NCI-H510A (cell line): ENCODE data around the gene LRRN2.
"Not testable (repeated sequence)": the region's sequence is repeated elsewhere in the genome, so short reads cannot be mapped to it uniquely, and the experiment has no call there.

ENCODE experiments used
- DNase-seq: peaks from one replicate; lab custom pipeline; 2025; lab: John Stamatoyannopoulos, UW

LRRN2 gene

GRCh38 chr1:204629459-204629858 is 56.1 kb downstream of the LRRN2 start:
- DNase-seq, result not testable (repeated sequence)

- no peak for DNase-seq
Measured at GRCh38 chr1:204628868-204629267, 56.7 kb downstream of the LRRN2 start.

DNA sequence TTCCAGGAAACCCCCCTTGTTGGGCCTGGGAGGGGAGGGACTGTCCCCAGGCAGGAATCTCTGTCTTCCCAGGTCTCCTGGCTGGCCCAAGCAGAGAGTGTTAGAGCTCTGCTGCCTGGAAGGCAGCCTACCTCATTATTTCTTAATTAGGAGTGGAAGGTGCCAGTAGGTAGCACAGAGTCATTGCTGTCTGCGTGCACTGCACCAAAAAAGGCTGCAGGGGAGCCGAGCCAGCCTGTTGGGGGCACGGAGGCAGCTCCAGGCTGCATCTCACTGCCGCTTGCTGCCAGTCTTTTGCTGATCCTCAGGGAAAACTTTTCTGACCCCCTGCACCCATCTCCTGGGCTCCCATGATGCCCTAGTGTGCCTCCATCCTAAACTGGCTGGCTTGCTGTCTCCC is 58.1 kb downstream of the LRRN2 start:
- DNase-seq, result no peak

GRCh38 chr1:204626381-204626780 is 59.2 kb downstream of the LRRN2 start:
- no peak for DNase-seq

- DNase-seq, result no peak
Measured at GRCh38 chr1:204624631-204625216, 60.8 kb downstream of the LRRN2 start.

DNA sequence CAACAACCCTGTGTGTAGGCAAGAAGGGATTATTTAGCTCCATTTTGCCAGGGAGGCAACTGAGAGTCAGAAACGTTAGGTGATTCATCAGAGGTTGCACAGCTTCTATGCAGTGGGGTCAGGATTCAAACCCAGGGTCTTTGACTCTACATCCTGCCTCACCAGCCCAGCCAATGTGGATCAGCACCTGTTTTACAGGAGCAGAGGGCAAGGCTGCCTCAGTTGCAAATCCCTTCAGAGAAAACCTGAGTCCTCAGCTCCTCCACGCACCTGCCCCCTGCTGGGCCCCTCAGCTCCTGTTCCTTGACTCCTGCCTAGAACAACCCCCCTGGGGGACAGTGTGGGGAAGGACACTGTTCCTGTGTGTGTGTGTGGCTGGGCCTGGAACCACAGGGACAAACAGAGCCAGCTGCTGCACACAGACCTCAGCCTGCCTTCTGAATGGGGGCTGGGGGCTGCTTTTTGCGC is 61.6 kb downstream of the LRRN2 start:
- DNase-seq, result no peak

DNA sequence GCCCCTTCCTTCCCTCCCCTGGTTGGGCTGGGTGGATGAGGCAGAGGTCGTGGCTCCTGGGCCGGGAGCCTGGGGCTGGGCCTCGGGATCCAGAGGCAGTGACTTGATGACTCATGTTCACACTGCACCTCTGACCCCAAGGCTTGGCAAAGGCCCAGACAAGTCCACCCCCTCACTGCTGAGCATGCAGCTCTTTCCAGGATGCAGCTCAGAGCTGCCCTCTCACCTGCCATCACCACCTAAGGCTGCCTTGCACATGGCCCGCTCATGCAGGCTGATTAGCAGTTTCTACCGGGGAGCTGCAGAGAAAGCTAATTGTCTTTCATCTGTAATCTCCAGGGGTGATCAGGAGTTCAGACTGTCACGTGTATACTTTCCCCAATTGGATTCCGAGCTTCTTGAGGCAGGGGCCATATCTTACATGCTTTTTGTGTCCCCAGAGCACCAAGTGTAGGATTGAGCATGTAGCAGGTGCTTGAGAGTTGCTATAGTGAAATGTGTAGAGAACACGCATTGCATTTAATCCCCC is 62.1 kb downstream of the LRRN2 start:
- no peak for DNase-seq

GRCh38 chr1:204621996-204622395 is 63.5 kb downstream of the LRRN2 start:
- DNase-seq, result no peak

DNA sequence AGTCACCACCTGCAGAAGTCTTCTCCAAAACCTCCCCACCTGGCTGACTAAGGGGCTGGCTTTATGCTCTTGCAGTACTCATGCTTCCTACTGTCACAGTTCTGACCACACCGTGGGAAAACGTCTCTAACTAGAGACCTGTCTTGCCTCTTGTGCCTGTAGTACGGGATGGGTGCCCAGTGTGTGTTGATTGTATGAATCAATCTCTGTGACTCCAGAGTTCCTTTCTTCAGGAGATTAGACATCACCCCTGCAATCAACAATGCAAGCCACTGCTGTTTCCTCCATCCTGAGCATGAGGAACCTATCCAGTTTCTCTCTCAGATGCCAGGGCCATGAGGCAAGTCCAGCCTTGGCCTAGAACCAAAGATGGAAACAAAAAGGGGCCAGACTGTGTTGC is 64.1 kb downstream of the LRRN2 start:
- no peak for DNase-seq

DNA sequence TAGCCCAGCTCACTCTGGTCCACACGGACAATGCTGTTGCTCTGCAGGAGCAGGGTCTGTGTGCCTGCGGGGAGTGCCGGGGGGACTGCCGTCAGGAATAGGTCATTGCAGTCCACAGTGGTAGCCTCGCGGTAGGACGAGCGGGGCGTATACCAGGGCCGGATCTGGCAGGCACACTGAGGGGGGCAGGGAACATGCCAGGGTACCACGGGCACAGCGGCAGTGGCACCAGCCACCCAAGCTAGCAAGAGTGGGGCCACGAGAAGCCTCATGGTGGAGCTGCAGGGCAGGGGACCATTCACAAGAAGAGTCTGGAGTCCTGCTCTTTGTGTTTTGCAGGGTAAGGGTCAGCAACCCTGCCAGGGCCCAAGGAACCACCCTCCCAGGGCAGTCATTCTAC is 65.8 kb downstream of the LRRN2 start:
- DNase-seq, result no peak

- no peak for DNase-seq
Measured at GRCh38 chr1:204618148-204618760, 67.3 kb downstream of the LRRN2 start.

GRCh38 chr1:204617256-204618147 is 68.0 kb downstream of the LRRN2 start:
- no peak for DNase-seq

GRCh38 chr1:204616641-204617040 is 68.9 kb downstream of the LRRN2 start:
- DNase-seq, result no peak

GRCh38 chr1:204615881-204616280 is 69.7 kb downstream of the LRRN2 start:
- no peak for DNase-seq

- no peak for DNase-seq
Measured at GRCh38 chr1:204613636-204614035, 71.9 kb downstream of the LRRN2 start.

DNA sequence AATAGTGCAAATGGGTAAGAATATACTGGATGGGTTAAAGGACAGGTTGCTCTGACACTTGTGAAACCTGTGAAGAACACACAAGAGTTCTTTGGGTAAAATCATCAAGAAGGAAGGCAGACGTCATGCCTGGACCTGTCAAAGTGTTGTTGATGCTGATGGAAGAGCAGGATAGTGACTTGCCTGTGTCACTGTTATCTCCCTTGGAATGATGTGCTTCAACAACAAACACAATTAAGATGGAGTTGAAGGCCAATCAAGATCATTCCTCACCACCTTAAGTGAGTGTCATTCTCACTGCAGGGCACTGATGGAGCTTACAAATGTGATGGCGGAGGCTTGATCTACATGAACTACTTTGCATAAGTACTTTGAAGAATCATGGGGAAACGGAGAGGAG is 73.2 kb downstream of the LRRN2 start:
- DNase-seq, result no peak

GRCh38 chr1:204611036-204611435 is 74.5 kb downstream of the LRRN2 start:
- no peak for DNase-seq

DNA sequence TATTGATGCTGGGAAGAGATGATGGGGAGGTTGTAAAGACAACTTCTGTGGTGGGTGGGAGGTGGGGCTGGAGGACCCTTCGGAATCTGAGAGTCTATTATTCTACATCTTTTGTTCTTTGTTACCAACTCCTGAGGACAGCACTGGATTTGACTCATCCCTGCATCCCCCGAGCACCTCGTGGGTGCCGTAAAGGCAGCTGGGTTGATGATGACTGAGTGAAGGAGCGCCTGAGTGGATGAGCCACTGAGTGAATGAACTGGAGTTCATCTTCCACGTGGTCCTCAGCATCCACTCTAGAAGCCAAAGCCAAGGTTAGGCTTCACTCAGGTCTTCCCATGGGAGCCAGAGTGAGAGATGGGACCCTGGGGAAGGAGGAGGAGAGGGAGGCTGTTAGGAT is 77.6 kb downstream of the LRRN2 start:
- DNase-seq, result no peak

DNA sequence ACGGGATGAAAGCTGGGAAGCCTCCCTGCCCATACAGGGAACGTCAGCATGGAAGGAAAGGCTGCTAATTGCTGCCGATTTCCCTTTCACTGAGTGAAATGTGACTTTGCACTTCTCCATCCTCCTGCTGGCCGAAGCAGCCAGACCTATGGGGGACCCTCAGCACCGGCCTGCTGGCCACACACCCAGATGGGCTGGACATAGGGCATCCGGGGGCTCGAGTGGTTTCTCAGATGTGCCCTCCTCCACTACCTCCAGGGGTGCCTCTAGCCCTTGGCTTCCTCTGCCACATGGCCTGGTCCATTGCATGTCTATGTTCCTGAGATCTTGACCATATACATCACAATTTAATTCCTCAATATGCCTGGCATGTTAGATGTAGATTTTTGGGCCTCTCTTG is 79.7 kb downstream of the LRRN2 start:
- DNase-seq, result no peak

- DNase-seq, result no peak
Measured at GRCh38 chr1:204602871-204603542, 82.5 kb downstream of the LRRN2 start.

DNA sequence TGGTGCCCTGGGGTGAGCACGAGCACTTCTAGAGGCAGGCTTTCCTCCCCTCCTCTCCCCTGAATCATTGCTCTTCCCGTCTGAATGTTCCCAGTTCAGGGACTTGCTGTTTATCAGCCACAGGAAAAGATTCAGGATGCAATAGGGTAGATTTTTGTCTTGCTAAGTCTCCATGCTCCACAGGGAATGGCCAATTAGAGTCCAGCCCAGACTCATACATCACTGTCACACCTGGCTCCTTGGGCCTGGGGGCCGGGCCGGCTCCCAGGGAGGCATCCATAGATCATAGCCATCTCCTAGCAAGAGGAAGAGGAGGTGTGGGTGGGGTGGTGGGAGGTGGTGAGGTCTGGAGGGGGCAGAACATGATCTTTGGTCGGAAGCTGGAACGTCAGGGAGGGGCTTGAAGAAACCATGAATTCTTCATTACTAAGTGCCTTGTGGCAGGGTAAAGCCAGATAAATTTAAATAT is 83.4 kb downstream of the LRRN2 start:
- DNase-seq, result no peak

DNA sequence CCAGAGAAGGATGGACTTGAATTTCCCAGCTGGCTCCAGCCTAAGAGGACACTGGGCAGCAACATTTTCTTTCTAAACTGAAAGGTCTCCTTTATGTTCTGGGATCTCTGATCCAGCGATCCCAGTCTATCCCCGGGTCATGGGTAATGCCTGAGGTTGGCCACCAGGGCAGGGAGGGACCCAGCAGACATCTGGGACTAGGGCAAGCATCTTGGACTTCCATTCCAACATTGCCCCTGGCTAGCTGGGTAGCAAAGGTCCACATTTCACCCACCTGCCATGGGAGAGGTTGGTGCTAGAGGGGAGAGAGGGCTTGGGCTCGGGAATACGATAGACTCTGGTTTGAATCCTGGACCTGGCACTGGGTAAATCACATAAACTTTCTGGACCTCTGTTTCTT is 84.6 kb downstream of the LRRN2 start:
- DNase-seq, result no peak
